Gastroesophageal sphincter (tissue), 4 donors: ENCODE measurements around the gene GIMAP2. TPM values are rescaled to one million over a fixed set of nuclear protein-coding genes. Genes with fewer than 3 reads are reported as not detected.

Experiments
- ATAC-seq: fragments of 150-250 bp; one replicate; pipeline ENCODE4 v1.9.1; 2016; ENCODE audit warnings: mild to moderate bottlenecking, moderate library complexity
- H3K27ac ChIP-seq, 4 donors: fragments of 200-600 bp; sonication (generic) in 3 of 4; 1 replicate in 3 of 4; 2 replicates in 1 of 4; pipeline ENCODE4 v1.5.1; 2016 to 2019
- H3K27me3 ChIP-seq: fragments of 200-600 bp; sonication (generic); one replicate; pipeline ENCODE4 v1.5.1; 2019
- H3K36me3 ChIP-seq, 2 donors: fragments of 200-600 bp; sonication (generic); one replicate each; pipeline ENCODE4 v1.5.1; 2019; ENCODE audit warnings: control low read depth in 1 of 2
- H3K4me1 ChIP-seq, 3 donors: fragments of 200-600 bp; sonication (generic); 1 replicate in 2 of 3; 2 replicates in 1 of 3; pipeline ENCODE4 v1.5.1; 2016 to 2019; ENCODE audit warnings: control low read depth in 2 of 3
- H3K4me3 ChIP-seq, 2 donors: fragments of 200-600 bp; sonication (generic); one replicate each; pipeline ENCODE4 v1.5.1; 2019; ENCODE audit warnings: mild to moderate bottlenecking in 1 of 2, moderate library complexity in 1 of 2
- H3K9me3 ChIP-seq, 3 donors: fragments of 200-600 bp; sonication (generic); one replicate each; pipeline ENCODE4 v1.5.1; 2017 to 2019; ENCODE audit warnings: control low read depth in 2 of 3
- CTCF ChIP-seq, 4 experiments: fragments of 200-600 bp in 2 of 4; fragments of 450-650 bp in 2 of 4; sonication (generic) in 1 of 4; IDR thresholded peaks; one replicate each; pipeline ENCODE4 v1.5.1; 2017 to 2019; ENCODE audit warnings: antibody characterized with exemption in 4 of 4, mild to moderate bottlenecking in 2 of 4, moderate library complexity in 2 of 4
- EP300 ChIP-seq: sonication (generic); formaldehyde crosslinking; IDR thresholded peaks from one replicate; pipeline ENCODE4 v1.6.1; 2017; ENCODE audit warnings: antibody characterized with exemption, mild to moderate bottlenecking
- POLR2A ChIP-seq, 2 donors: fragments of 450-650 bp; IDR thresholded peaks; one replicate each; pipeline ENCODE4 v1.6.1; 2017; ENCODE audit warnings: antibody characterized with exemption in 2 of 2, mild to moderate bottlenecking in 2 of 2, moderate library complexity in 1 of 2
- POLR2AphosphoS5 ChIP-seq: sonication (generic); formaldehyde crosslinking; IDR thresholded peaks from one replicate; pipeline ENCODE4 v1.6.1; 2017; ENCODE audit warnings: antibody characterized with exemption
- WGBS, 2 donors: methylation state at CpG; one replicate each; pipeline ENCODE4 v1.1.5; 2018; ENCODE audit warnings: low coverage in 1 of 2; 5-methylcytosine and 5-hydroxymethylcytosine counted together
- total RNA-seq, 4 donors: library from RNA; depleted of rRNA; stranded (reverse); fragments of >200 nt; gene quantifications; one replicate each; pipeline ENCODE4 v1.1.0, GENCODE V29; 2016

Gene GIMAP2
- total RNA-seq, 4 donors from 2014 or later = 3.3 to 14.9 (median 9.7) TPM

DNA sequence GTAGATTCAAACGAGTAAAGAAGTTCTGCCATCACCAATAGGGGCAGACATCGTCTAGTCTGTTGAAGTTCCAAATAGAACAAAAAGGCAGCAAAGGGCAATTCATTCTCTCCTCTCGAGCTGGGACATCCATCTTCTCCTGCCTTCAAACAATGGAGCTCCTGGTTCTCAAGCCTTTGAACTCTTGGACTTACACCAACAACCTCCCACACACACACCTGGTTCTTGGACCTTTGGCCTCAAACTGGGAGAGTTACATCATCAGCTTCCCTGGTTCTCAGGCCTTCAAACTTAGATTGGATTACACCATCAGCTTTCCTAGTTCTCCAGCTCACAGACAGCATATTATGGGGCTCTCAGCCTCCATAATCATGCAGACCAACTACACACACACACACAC lies 41.9 kb downstream of the GIMAP2 start:
- peaks cover 0 to 31% (median 0%) of the 10 kb centered on the region in 3 donors for H3K9me3 ChIP-seq
- TF ChIP-seq POLR2AphosphoS5 (no peak), POLR2A (IDR thresholded peaks at IDR 0.05) (no peak), EP300 (no peak), CTCF (IDR thresholded peaks at IDR 0.05) (no peak)
- ATAC-seq = no peak
- WGBS, 2 donors = 54 to 61% methylated on average over 3 of the region's 3 CpGs
- no peaks in the 10 kb centered on the region for H3K36me3 ChIP-seq
- no peak overlapping the region for H3K4me3 ChIP-seq
- H3K4me1 ChIP-seq = peaks cover 0 to under 1% (median 0%) of the 10 kb centered on the region in 3 donors
- no peaks in the 10 kb centered on the region for H3K27me3 ChIP-seq
- H3K27ac ChIP-seq = no peak overlapping the region

DNA sequence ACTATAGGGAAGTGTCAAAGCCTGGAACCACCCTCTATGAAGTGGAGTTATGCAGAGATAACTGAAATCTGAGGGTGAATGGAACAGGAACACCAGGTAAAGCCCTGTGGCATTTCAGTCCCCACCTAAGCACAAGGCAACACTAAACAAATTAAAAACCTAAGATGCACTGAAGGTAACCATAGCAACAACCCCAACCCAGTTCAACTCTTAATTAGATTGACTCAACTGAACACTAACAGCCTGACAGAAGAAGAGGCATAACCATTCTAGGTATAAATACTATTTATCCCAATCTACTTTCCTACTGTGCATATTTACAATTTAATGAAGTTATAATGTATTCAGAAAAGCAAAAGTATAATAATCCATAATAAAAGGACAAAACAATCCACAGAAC lies 42.5 kb downstream of the GIMAP2 start:
- peaks cover 0 to 31% (median 0%) of the 10 kb centered on the region in 3 donors for H3K9me3 ChIP-seq
- no peaks in the 10 kb centered on the region for H3K36me3 ChIP-seq
- no peak overlapping the region for H3K4me3 ChIP-seq
- H3K27me3 ChIP-seq = no peaks in the 10 kb centered on the region
- no peaks in the 10 kb centered on the region for H3K4me1 ChIP-seq
- no peak for ATAC-seq
- TF ChIP-seq CTCF (IDR thresholded peaks at IDR 0.05) (no peak), POLR2A (IDR thresholded peaks at IDR 0.05) (no peak), POLR2AphosphoS5 (no peak), EP300 (no peak)
- no peak overlapping the region for H3K27ac ChIP-seq

- ATAC-seq = no peak
- Histone ChIP-seq H3K4me1 (no peaks in the 10 kb centered on the region), H3K4me3 (no peak overlapping the region), H3K9me3 (peaks cover 0 to 31% (median 0%) of the 10 kb centered on the region in 3 donors), H3K27me3 (no peaks in the 10 kb centered on the region), H3K36me3 (no peaks in the 10 kb centered on the region), H3K27ac (no peak overlapping the region)
- TF ChIP-seq EP300 = no peak
- TF ChIP-seq CTCF (IDR thresholded peaks at IDR 0.05) = no peak
- no peak for TF ChIP-seq POLR2A (IDR thresholded peaks at IDR 0.05)
- no peak for TF ChIP-seq POLR2AphosphoS5
Measured at GRCh38 chr7:150728609-150729008, 43.1 kb downstream of the GIMAP2 start.

DNA sequence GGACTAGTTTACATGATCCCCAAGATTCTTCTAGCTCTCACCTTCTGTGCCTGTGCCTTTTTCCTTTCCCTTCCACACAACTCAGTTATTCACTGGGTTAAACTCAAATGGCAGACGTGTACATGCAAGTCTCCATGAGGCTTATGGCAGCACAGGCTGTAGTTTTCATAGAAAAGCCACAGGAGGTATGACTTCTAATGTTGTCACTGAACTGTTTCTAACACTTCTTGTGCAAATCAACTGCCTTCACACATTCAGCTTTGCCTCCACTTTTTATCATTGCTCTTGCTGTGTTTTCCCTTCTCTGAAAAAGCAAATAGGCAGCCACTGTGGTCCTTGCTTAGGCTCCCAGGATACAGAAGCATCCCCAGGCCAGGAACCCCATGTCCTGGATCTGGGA lies 46.4 kb downstream of the GIMAP2 start:
- 25% methylated on average over 1 of the region's 1 CpG for WGBS, 2 donors
- H3K4me3 ChIP-seq = no peak overlapping the region
- ATAC-seq = no peak
- peaks cover 0 to 24% (median 0%) of the 10 kb centered on the region in 3 donors for H3K9me3 ChIP-seq
- H3K36me3 ChIP-seq = no peaks in the 10 kb centered on the region
- peaks cover 0 to 3% (median 0%) of the 10 kb centered on the region in 3 donors for H3K4me1 ChIP-seq
- no peak overlapping the region for H3K27ac ChIP-seq
- TF ChIP-seq POLR2AphosphoS5 (no peak), POLR2A (IDR thresholded peaks at IDR 0.05) (no peak), CTCF (IDR thresholded peaks at IDR 0.05) (no peak), EP300 (no peak)
- H3K27me3 ChIP-seq = peaks cover 1% of the 10 kb centered on the region

- Histone ChIP-seq H3K27me3 (peaks cover 3% of the 10 kb centered on the region), H3K9me3 (peaks cover 0 to 16% (median 0%) of the 10 kb centered on the region in 3 donors), H3K36me3 (no peaks in the 10 kb centered on the region), H3K27ac (no peak overlapping the region), H3K4me3 (no peak overlapping the region), H3K4me1 (peaks cover 0 to 4% (median 0%) of the 10 kb centered on the region in 3 donors)
- TF ChIP-seq EP300 (no peak), POLR2A (IDR thresholded peaks at IDR 0.05) (no peak), POLR2AphosphoS5 (no peak), CTCF (IDR thresholded peaks at IDR 0.05) (no peak)
- ATAC-seq = no peak
- 53 to 85% methylated on average over 4 to 5 of the region's 5 CpGs for WGBS, 2 donors
Measured at GRCh38 chr7:150732786-150733481, 47.4 kb downstream of the GIMAP2 start.
